Measurements from ENCODE around the gene EFCAB5. TPM values are rescaled to one million over a fixed set of nuclear protein-coding genes. Genes with fewer than 3 reads are reported as not detected.

The EFCAB5 gene
- total and polyA plus RNA-seq, 10 of the 15 experiments (the other 5 are each of a cell fraction or from before 2014, with no cell fraction given), result 0.39 to 2.6 (median 1.0) TPM

DNA sequence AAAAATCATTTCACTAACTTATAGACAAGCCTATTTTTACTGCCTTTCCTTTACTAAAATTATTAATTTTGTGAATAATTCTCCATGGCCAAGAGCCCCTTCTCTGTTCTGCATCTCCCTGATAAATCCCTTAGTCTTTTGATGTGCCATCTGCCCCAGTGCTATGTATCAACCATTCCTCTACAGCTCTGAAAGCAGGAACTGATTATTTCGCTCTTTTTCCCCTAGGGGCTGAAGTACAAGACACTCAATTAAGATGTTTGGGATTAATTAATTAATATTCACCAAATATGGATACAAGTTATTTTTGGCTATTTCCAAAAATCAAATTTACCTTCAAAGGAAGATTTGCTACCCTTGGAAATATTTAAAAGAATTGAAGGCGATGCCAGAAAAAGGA is 38.0 kb upstream of the EFCAB5 start:
- H3K4me3 ChIP-seq, result no peak overlapping the region
- intact Hi-C loops (cut with micrococcal nuclease; ENCODE audit: unreplicated experiment), result no loop called here
- 91% methylated on average over 2 of the region's 2 CpGs for WGBS (ENCODE audit: insufficient coverage, insufficient replicate concordance, low lambda C conversion rate, missing lambda C conversion rate)
- H3K4me1 ChIP-seq (ENCODE audit: control insufficient read depth, insufficient read depth, low read length), result no peaks in the 10 kb centered on the region
- in situ Hi-C loops (cut with MboI), result no loop called here
- H3K79me2 ChIP-seq (ENCODE audit: control insufficient read depth, insufficient read depth, low read length), result no peaks in the 10 kb centered on the region; the same call in 1 of the 2 replicates
- ChIA-PET SMC1A (ENCODE audit: uncharacterized antibody, unreplicated experiment) (interaction anchor here (0.6 to 1.5 kb wide), 3 partner anchors 9 to 195 kb away, joined by 3 to 5 read pairs (median 3); no protein-coding TSS in a partner anchor), POLR2A (no interaction called here), CTCF (interaction anchor here (0.8 to 1.8 kb wide), 2 partner anchors 19 to 95 kb away, joined by 3 to 4 read pairs; no protein-coding TSS in a partner anchor), RAD21 (ENCODE audit: unreplicated experiment) (interaction anchor here (0.9 kb wide), 1 partner anchor 28 kb away, joined by 8 read pairs; no protein-coding TSS in a partner anchor)
- no peaks in the 10 kb centered on the region for H3K27me3 ChIP-seq (replicated peaks in 1 of 2; ENCODE audit: control insufficient read depth in 2 of 2, insufficient read depth in 2 of 2, low read length in 1 of 2)
- no TSS peak for BruUV-seq (replicated peaks)
- no peak for ATAC-seq
- no peak overlapping the region for H3K27ac ChIP-seq (ENCODE audit: control insufficient read depth, insufficient read depth)
- no peak overlapping the region for H2AFZ ChIP-seq (ENCODE audit: control insufficient read depth, low read depth, low read length)
- no peaks in the 10 kb centered on the region for H3K36me3 ChIP-seq (ENCODE audit: control insufficient read depth in 2 of 2, insufficient read depth in 2 of 2, low read length in 1 of 2)
- H3K4me2 ChIP-seq (ENCODE audit: control insufficient read depth, insufficient read depth), result no peak overlapping the region
- peaks cover 9% of the 10 kb centered on the region; the same call in 2 of the 3 replicates for H3K9me3 ChIP-seq (replicated peaks; ENCODE audit: control insufficient read depth, insufficient read depth, low read length)
- TF ChIP-seq SPI1 (IDR thresholded peaks at IDR 0.05; ENCODE audit: borderline replicate concordance, insufficient read depth, low read depth, low read length) (no peak), NFYA (IDR thresholded peaks at IDR 0.05; ENCODE audit: borderline replicate concordance, low read depth, low read length) (no peak), IKZF1 (conservative IDR thresholded peaks at IDR 0.05) (no peak), ZNF384 (IDR thresholded peaks at IDR 0.05; ENCODE audit: borderline replicate concordance, low read depth, low read length) (no peak), TCF3 (IDR thresholded peaks at IDR 0.05; ENCODE audit: borderline replicate concordance, insufficient read depth, low read depth, low read length) (no peak)
- TF ChIP-seq, protein P1, sequence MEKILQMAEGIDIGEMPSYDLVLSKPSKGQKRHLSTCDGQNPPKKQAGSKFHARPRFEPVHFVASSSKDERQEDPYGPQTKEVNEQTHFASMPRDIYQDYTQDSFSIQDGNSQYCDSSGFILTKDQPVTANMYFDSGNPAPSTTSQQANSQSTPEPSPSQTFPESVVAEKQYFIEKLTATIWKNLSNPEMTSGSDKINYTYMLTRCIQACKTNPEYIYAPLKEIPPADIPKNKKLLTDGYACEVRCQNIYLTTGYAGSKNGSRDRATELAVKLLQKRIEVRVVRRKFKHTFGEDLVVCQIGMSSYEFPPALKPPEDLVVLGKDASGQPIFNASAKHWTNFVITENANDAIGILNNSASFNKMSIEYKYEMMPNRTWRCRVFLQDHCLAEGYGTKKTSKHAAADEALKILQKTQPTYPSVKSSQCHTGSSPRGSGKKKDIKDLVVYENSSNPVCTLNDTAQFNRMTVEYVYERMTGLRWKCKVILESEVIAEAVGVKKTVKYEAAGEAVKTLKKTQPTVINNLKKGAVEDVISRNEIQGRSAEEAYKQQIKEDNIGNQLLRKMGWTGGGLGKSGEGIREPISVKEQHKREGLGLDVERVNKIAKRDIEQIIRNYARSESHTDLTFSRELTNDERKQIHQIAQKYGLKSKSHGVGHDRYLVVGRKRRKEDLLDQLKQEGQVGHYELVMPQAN (conservative IDR thresholded peaks at IDR 0.05), result no peak
- TF ChIP-seq, protein P2, sequence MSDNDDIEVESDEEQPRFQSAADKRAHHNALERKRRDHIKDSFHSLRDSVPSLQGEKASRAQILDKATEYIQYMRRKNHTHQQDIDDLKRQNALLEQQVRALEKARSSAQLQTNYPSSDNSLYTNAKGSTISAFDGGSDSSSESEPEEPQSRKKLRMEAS (IDR thresholded peaks at IDR 0.05; ENCODE audit: low read depth, low read length), result no peak
- TF ChIP-seq, protein P3, sequence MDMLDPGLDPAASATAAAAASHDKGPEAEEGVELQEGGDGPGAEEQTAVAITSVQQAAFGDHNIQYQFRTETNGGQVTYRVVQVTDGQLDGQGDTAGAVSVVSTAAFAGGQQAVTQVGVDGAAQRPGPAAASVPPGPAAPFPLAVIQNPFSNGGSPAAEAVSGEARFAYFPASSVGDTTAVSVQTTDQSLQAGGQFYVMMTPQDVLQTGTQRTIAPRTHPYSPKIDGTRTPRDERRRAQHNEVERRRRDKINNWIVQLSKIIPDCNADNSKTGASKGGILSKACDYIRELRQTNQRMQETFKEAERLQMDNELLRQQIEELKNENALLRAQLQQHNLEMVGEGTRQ (IDR thresholded peaks at IDR 0.05; ENCODE audit: borderline replicate concordance, low read depth, low read length), result no peak
- TF ChIP-seq, protein P4, sequence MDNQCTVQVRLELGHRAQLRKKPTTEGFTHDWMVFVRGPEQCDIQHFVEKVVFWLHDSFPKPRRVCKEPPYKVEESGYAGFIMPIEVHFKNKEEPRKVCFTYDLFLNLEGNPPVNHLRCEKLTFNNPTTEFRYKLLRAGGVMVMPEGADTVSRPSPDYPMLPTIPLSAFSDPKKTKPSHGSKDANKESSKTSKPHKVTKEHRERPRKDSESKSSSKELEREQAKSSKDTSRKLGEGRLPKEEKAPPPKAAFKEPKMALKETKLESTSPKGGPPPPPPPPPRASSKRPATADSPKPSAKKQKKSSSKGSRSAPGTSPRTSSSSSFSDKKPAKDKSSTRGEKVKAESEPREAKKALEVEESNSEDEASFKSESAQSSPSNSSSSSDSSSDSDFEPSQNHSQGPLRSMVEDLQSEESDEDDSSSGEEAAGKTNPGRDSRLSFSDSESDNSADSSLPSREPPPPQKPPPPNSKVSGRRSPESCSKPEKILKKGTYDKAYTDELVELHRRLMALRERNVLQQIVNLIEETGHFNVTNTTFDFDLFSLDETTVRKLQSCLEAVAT (IDR thresholded peaks at IDR 0.05), result no peak
- TF ChIP-seq, protein P5, sequence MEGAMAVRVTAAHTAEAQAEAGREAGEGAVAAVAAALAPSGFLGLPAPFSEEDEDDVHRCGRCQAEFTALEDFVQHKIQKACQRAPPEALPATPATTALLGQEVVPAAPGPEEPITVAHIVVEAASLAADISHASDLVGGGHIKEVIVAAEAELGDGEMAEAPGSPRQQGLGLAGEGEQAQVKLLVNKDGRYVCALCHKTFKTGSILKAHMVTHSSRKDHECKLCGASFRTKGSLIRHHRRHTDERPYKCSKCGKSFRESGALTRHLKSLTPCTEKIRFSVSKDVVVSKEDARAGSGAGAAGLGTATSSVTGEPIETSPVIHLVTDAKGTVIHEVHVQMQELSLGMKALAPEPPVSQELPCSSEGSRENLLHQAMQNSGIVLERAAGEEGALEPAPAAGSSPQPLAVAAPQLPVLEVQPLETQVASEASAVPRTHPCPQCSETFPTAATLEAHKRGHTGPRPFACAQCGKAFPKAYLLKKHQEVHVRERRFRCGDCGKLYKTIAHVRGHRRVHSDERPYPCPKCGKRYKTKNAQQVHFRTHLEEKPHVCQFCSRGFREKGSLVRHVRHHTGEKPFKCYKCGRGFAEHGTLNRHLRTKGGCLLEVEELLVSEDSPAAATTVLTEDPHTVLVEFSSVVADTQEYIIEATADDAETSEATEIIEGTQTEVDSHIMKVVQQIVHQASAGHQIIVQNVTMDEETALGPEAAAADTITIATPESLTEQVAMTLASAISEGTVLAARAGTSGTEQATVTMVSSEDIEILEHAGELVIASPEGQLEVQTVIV (IDR thresholded peaks at IDR 0.05; ENCODE audit: borderline replicate concordance, partially characterized antibody), result no peak
- H3K9ac ChIP-seq (ENCODE audit: control insufficient read depth, insufficient read depth, low read length), result no peak overlapping the region
- no peak for FAIRE-seq
- H4K20me1 ChIP-seq (ENCODE audit: control insufficient read depth, insufficient read depth), result no peaks in the 10 kb centered on the region
- no peak for DNase-seq (ENCODE audit: low read depth, low spot score)

Data from GM12878 (cell line).